ENCODE measurements around the gene CTPS1.

Gene CTPS1

GRCh38 chr1:40958210-40958609 lies 21.3 kb upstream of the CTPS1 start:
- no peak overlapping the region for H3K4me3 ChIP-seq
- H3K27ac ChIP-seq, result no peak overlapping the region

GRCh38 chr1:40965531-40965930 lies 14.0 kb upstream of the CTPS1 start:
- H3K4me3 ChIP-seq, result no peak overlapping the region
- no peak overlapping the region for H3K27ac ChIP-seq

GRCh38 chr1:40966417-40966816 lies 13.1 kb upstream of the CTPS1 start:
- Histone ChIP-seq H3K27ac (no peak overlapping the region), H3K4me3 (no peak overlapping the region)

- H3K4me3 ChIP-seq, result no peak overlapping the region
- H3K27ac ChIP-seq, result no peak overlapping the region
Measured at GRCh38 chr1:40969445-40969844, 10.1 kb upstream of the CTPS1 start.

GRCh38 chr1:40971966-40972365 lies 7.5 kb upstream of the CTPS1 start:
- H3K27ac ChIP-seq, result no peak overlapping the region
- no peak overlapping the region for H3K4me3 ChIP-seq

- no peak overlapping the region for H3K4me3 ChIP-seq
Measured at GRCh38 chr1:40973912-40974311, 5.6 kb upstream of the CTPS1 start.

GRCh38 chr1:40974945-40975344 lies 4.6 kb upstream of the CTPS1 start:
- H3K27ac ChIP-seq, result no peak overlapping the region
- no peak overlapping the region for H3K4me3 ChIP-seq

More at GRCh38 chr1:40973912-40974311, 5.6 kb upstream of the CTPS1 start:
- H3K27ac ChIP-seq, result no peak overlapping the region

- Histone ChIP-seq H3K4me3 (no peak overlapping the region), H3K27ac (no peak overlapping the region)
Measured at GRCh38 chr1:40976952-40977690, 2.4 kb upstream of the CTPS1 start.

- H3K27ac ChIP-seq, result no peak overlapping the region
- no peak overlapping the region for H3K4me3 ChIP-seq
Measured at GRCh38 chr1:40977716-40978115, 1.8 kb upstream of the CTPS1 start.

- Histone ChIP-seq H3K4me3 (peak overlapping the region; percentile 55 to 87 (median 79)), H3K27ac (peak overlapping the region in 19 of 21 experiments; percentile 77 to 95 (median 89))
Measured at GRCh38 chr1:40978886-40979240, 633 bp upstream of the CTPS1 start.

- Histone ChIP-seq H3K4me3 (peak overlapping the region; percentile 55 to 87 (median 79)), H3K27ac (peak overlapping the region; percentile 77 to 95 (median 89))
Measured at GRCh38 chr1:40980068-40980452, 564 bp downstream of the CTPS1 start.

GRCh38 chr1:40980453-40981121 lies 1.1 kb downstream of the CTPS1 start:
- H3K27ac ChIP-seq, result peak overlapping the region; percentile 77 to 95 (median 89)
- H3K4me3 ChIP-seq, result peak overlapping the region; percentile 55 to 87 (median 79)

GRCh38 chr1:40981691-40982448 lies 2.4 kb downstream of the CTPS1 start:
- no peak overlapping the region for H3K4me3 ChIP-seq
- peak overlapping the region in 1 of 21 experiments; percentile 44 for H3K27ac ChIP-seq

GRCh38 chr1:40982721-40983120 lies 3.2 kb downstream of the CTPS1 start:
- peak overlapping the region in 1 of 21 experiments; percentile 1 for H3K27ac ChIP-seq
- H3K4me3 ChIP-seq, result no peak overlapping the region

GRCh38 chr1:40983286-40983685 lies 3.8 kb downstream of the CTPS1 start:
- no peak overlapping the region for H3K4me3 ChIP-seq
- H3K27ac ChIP-seq, result no peak overlapping the region

- Histone ChIP-seq H3K4me3 (no peak overlapping the region), H3K27ac (no peak overlapping the region)
Measured at GRCh38 chr1:40984066-40984465, 4.6 kb downstream of the CTPS1 start.

GRCh38 chr1:40984531-40984930 lies 5.0 kb downstream of the CTPS1 start:
- Histone ChIP-seq H3K4me3 (no peak overlapping the region), H3K27ac (no peak overlapping the region)

- Histone ChIP-seq H3K27ac (no peak overlapping the region), H3K4me3 (no peak overlapping the region)
Measured at GRCh38 chr1:40985161-40985560, 5.7 kb downstream of the CTPS1 start.

GRCh38 chr1:40985875-40986274 lies 6.4 kb downstream of the CTPS1 start:
- no peak overlapping the region for H3K27ac ChIP-seq
- no peak overlapping the region for H3K4me3 ChIP-seq

- H3K27ac ChIP-seq, result no peak overlapping the region
- H3K4me3 ChIP-seq, result no peak overlapping the region
Measured at GRCh38 chr1:40986328-40986783, 6.9 kb downstream of the CTPS1 start.

- H3K4me3 ChIP-seq, result no peak overlapping the region
- no peak overlapping the region for H3K27ac ChIP-seq
Measured at GRCh38 chr1:40986956-40987355, 7.5 kb downstream of the CTPS1 start.
